Vagina (tissue), 2 donors: ENCODE results near the gene IL20RB. TPM values are rescaled to one million over a fixed set of nuclear protein-coding genes. Genes with fewer than 3 reads are reported as not detected.
"Not testable (repeated sequence)": the region's sequence is repeated elsewhere in the genome, so short reads cannot be mapped to it uniquely, and the experiment has no call there.

Experiments used
- DNase-seq, 2 donors: peaks; one replicate each; pipeline ENCODE4 v3.0.0-alpha.2; 2017; ENCODE audit errors: extremely low spot score in 2 of 2
- H3K27ac ChIP-seq: fragments of 200-600 bp; sonication (generic); one replicate; pipeline ENCODE4 v1.5.1; 2019
- H3K27me3 ChIP-seq: fragments of 200-600 bp; sonication (generic); one replicate; pipeline ENCODE4 v1.5.1; 2019
- H3K36me3 ChIP-seq, 2 donors: fragments of 200-600 bp; sonication (generic); one replicate each; pipeline ENCODE4 v1.5.1; 2017 to 2019
- H3K4me1 ChIP-seq: fragments of 200-600 bp; sonication (generic); one replicate; pipeline ENCODE4 v1.5.1; 2019
- H3K4me3 ChIP-seq, 2 donors: fragments of 200-600 bp; sonication (generic); 1 replicate in 1 of 2; 2 replicates in 1 of 2; pipeline ENCODE4 v1.5.1; 2016 to 2019
- H3K9me3 ChIP-seq: fragments of 200-600 bp; sonication (generic); one replicate; pipeline ENCODE4 v1.5.1; 2019
- CTCF ChIP-seq, 3 experiments: fragments of 450-650 bp in 2 of 3; fragments of 200-600 bp in 1 of 3; sonication (generic) in 1 of 3; IDR thresholded peaks; one replicate each; pipeline ENCODE4 v1.5.1; 2017 to 2019; ENCODE audit warnings: antibody characterized with exemption in 3 of 3, mild to moderate bottlenecking in 2 of 3, moderate library complexity in 2 of 3
- POLR2A ChIP-seq, 2 donors: fragments of 450-650 bp; IDR thresholded peaks; one replicate each; pipeline ENCODE4 v1.6.1; 2017; ENCODE audit warnings: antibody characterized with exemption in 2 of 2, mild to moderate bottlenecking in 2 of 2, moderate library complexity in 2 of 2
- POLR2AphosphoS5 ChIP-seq, 2 donors: sonication (generic); formaldehyde crosslinking; IDR thresholded peaks; one replicate each; pipeline ENCODE4 v1.9.0; 2017; ENCODE audit warnings: antibody characterized with exemption in 2 of 2, mild to moderate bottlenecking in 2 of 2, low read depth in 1 of 2; ENCODE audit not compliant: insufficient read depth in 1 of 2
- intact Hi-C: fragments of 100-400 bp; cut with DNase I; formaldehyde crosslinking; loops from one replicate; pipeline ENCODE4 v1.15.1; 2023
- total RNA-seq: library from RNA; depleted of rRNA; stranded (reverse); fragments of >200 nt; gene quantifications from one replicate; pipeline ENCODE4 v1.2.3, GENCODE V29; 2016

IL20RB gene
- total RNA-seq, 1 donor from 2014 or later, result 67.3 TPM

GRCh38 chr3:136995652-136996051 is 37.9 kb downstream of the IL20RB start:
- Histone ChIP-seq H3K4me3 (no peak overlapping the region), H3K9me3 (no peaks in the 10 kb centered on the region), H3K36me3 (no peaks in the 10 kb centered on the region), H3K27me3 (no peaks in the 10 kb centered on the region), H3K4me1 (peaks cover 36% of the 10 kb centered on the region), H3K27ac (peak overlapping the region; percentile 92)
- no peak for DNase-seq
- intact Hi-C loops, result no loop called here
- TF ChIP-seq POLR2A (IDR thresholded peaks at IDR 0.05) (no peak), CTCF (IDR thresholded peaks at IDR 0.05) (no peak), POLR2AphosphoS5 (IDR thresholded peaks at IDR 0.05; ENCODE audit: insufficient read depth in 1 of 2, low read depth in 1 of 2) (no peak)

GRCh38 chr3:137000039-137000438 is 42.3 kb downstream of the IL20RB start:
- no peak for DNase-seq
- Histone ChIP-seq H3K9me3 (no peaks in the 10 kb centered on the region), H3K36me3 (no peaks in the 10 kb centered on the region), H3K4me3 (no peak overlapping the region), H3K4me1 (peaks cover 17% of the 10 kb centered on the region), H3K27me3 (no peaks in the 10 kb centered on the region), H3K27ac (no peak overlapping the region)
- TF ChIP-seq CTCF (IDR thresholded peaks at IDR 0.05), result no peak
- intact Hi-C loops, result no loop called here

GRCh38 chr3:137007376-137007775 is 49.6 kb downstream of the IL20RB start:
- H3K9me3 ChIP-seq, H3K36me3 ChIP-seq, H3K4me3 ChIP-seq, H3K27me3 ChIP-seq, H3K4me1 ChIP-seq, H3K27ac ChIP-seq: not testable (repeated sequence)
- intact Hi-C loops, result loop anchor here (5.0 kb wide), 1 partner anchor 935 kb away; no protein-coding TSS in a partner anchor
- peak in 1 of 2 donors; percentile 13 for DNase-seq

GRCh38 chr3:137008131-137008530 is 50.3 kb downstream of the IL20RB start:
- TF ChIP-seq POLR2A (IDR thresholded peaks at IDR 0.05) (no peak), POLR2AphosphoS5 (IDR thresholded peaks at IDR 0.05; ENCODE audit: insufficient read depth in 1 of 2, low read depth in 1 of 2) (no peak), CTCF (IDR thresholded peaks at IDR 0.05) (no peak)
- intact Hi-C loops, result loop anchor here (5.0 kb wide), 1 partner anchor 936 kb away; no protein-coding TSS in a partner anchor

GRCh38 chr3:137008976-137009375 is 51.2 kb downstream of the IL20RB start:
- Histone ChIP-seq H3K27me3 (no peaks in the 10 kb centered on the region), H3K9me3 (no peaks in the 10 kb centered on the region), H3K4me3 (no peak overlapping the region), H3K27ac (no peak overlapping the region), H3K4me1 (peaks cover 5% of the 10 kb centered on the region), H3K36me3 (peaks cover 0 to 7% of the 10 kb centered on the region in 2 donors)
- DNase-seq, result peak in 1 of 2 donors; percentile 64
- intact Hi-C loops, result loop anchor here (5.0 kb wide), 1 partner anchor 937 kb away; no protein-coding TSS in a partner anchor
- TF ChIP-seq POLR2AphosphoS5 (IDR thresholded peaks at IDR 0.05; ENCODE audit: insufficient read depth in 1 of 2, low read depth in 1 of 2), result no peak
- TF ChIP-seq CTCF (IDR thresholded peaks at IDR 0.05), result no peak
- no peak for TF ChIP-seq POLR2A (IDR thresholded peaks at IDR 0.05)

More at GRCh38 chr3:137008131-137008530, 50.3 kb downstream of the IL20RB start:
- Histone ChIP-seq H3K36me3 (peaks cover 0 to 7% of the 10 kb centered on the region in 2 donors), H3K27me3 (no peaks in the 10 kb centered on the region), H3K4me1 (no peaks in the 10 kb centered on the region), H3K27ac (no peak overlapping the region), H3K9me3 (no peaks in the 10 kb centered on the region), H3K4me3 (no peak overlapping the region)
- DNase-seq, result no peak
